ENCODE data around the gene MADCAM1.

The MADCAM1 gene

GRCh38 chr19:455031-455705 is 41.1 kb upstream of the MADCAM1 start:
- no peak overlapping the region for H3K27ac ChIP-seq
- TF ChIP-seq CTCF (conservative IDR thresholded peaks at IDR 0.05) (no peak), ZFX (IDR thresholded peaks at IDR 0.05) (no peak)

GRCh38 chr19:455851-456546 is 40.3 kb upstream of the MADCAM1 start:
- TF ChIP-seq ZFX (IDR thresholded peaks at IDR 0.05) (no peak), CTCF (conservative IDR thresholded peaks at IDR 0.05) (no peak)
- no peak overlapping the region for H3K27ac ChIP-seq

- H3K27ac ChIP-seq = no peak overlapping the region
- TF ChIP-seq CTCF (conservative IDR thresholded peaks at IDR 0.05) = no peak
- no peak for TF ChIP-seq ZFX (IDR thresholded peaks at IDR 0.05)
Observed at GRCh38 chr19:456547-457110, 39.7 kb upstream of the MADCAM1 start.

GRCh38 chr19:457636-458035 is 38.6 kb upstream of the MADCAM1 start:
- H3K27ac ChIP-seq = no peak overlapping the region
- TF ChIP-seq CTCF (conservative IDR thresholded peaks at IDR 0.05) (no peak), ZFX (IDR thresholded peaks at IDR 0.05) (no peak)

- TF ChIP-seq CTCF (conservative IDR thresholded peaks at IDR 0.05) = no peak
- no peak for TF ChIP-seq ZFX (IDR thresholded peaks at IDR 0.05)
Observed at GRCh38 chr19:458091-459042, 37.9 kb upstream of the MADCAM1 start.

GRCh38 chr19:459724-460511 is 36.4 kb upstream of the MADCAM1 start:
- H3K27ac ChIP-seq = peak overlapping the region; percentile 60
- TF ChIP-seq ZFX (IDR thresholded peaks at IDR 0.05) = peak; percentile 11; the same call in 1 of the 2 replicates
- no peak for TF ChIP-seq CTCF (conservative IDR thresholded peaks at IDR 0.05)

More at GRCh38 chr19:458091-459042, 37.9 kb upstream of the MADCAM1 start:
- no peak overlapping the region for H3K27ac ChIP-seq

Measured in C4-2B (cell line).